Osteocyte (in vitro differentiated cells): ENCODE results near the gene VIPR2. TPM values are rescaled to one million over a fixed set of nuclear protein-coding genes. Genes with fewer than 3 reads are reported as not detected.

Source experiments
- DNase-seq: peaks from one replicate; pipeline ENCODE4 v3.0.0; 2021; ENCODE audit warnings: mixed read lengths; ENCODE audit not compliant: unreplicated experiment; ENCODE audit errors: extremely low spot score
- H3K27ac Mint-ChIP-seq: one replicate; pipeline ENCODE4 v1.8.0; 2021; ENCODE audit warnings: mild to moderate bottlenecking, mixed read lengths; ENCODE audit not compliant: unreplicated experiment
- H3K27me3 Mint-ChIP-seq: one replicate; pipeline ENCODE4 v1.8.0; 2021; ENCODE audit warnings: mixed read lengths; ENCODE audit not compliant: unreplicated experiment
- H3K36me3 Mint-ChIP-seq: one replicate; pipeline ENCODE4 v1.8.0; 2021; ENCODE audit warnings: mixed read lengths; ENCODE audit not compliant: unreplicated experiment
- H3K4me1 Mint-ChIP-seq: one replicate; pipeline ENCODE4 v1.8.0; 2021; ENCODE audit warnings: mixed read lengths; ENCODE audit not compliant: unreplicated experiment
- H3K4me3 Mint-ChIP-seq: one replicate; pipeline ENCODE4 v1.8.0; 2021; ENCODE audit warnings: mild to moderate bottlenecking, moderate library complexity, mixed read lengths; ENCODE audit not compliant: unreplicated experiment
- H3K9me3 Mint-ChIP-seq: one replicate; pipeline ENCODE4 v1.8.0; 2021; ENCODE audit warnings: mixed read lengths; ENCODE audit not compliant: unreplicated experiment
- total RNA-seq: library from RNA; stranded (reverse); gene quantifications from 2 replicates; pipeline ENCODE4 v1.2.1, GENCODE V29; 2021
- TF ChIP-seq, protein P1 (sequence below): fragments of 200-600 bp; sonication (generic); IDR thresholded peaks from 2 replicates; pipeline ENCODE4 v1.5.0; 2021; ENCODE audit warnings: antibody characterized with exemption, mild to moderate bottlenecking, moderate library complexity

Gene VIPR2
- total RNA-seq, 1 donor from 2014 or later: 0.19 TPM

GRCh38 chr7:159098424-159098786 lies 46.3 kb downstream of the VIPR2 start:
- Mint-ChIP-seq H3K4me3 (no peak overlapping the region), H3K36me3 (no peaks in the 10 kb centered on the region), H3K27ac (no peak overlapping the region), H3K9me3 (peaks cover 5% of the 10 kb centered on the region), H3K4me1 (no peaks in the 10 kb centered on the region), H3K27me3 (no peaks in the 10 kb centered on the region)
- no peak for DNase-seq
- TF ChIP-seq, protein P1, sequence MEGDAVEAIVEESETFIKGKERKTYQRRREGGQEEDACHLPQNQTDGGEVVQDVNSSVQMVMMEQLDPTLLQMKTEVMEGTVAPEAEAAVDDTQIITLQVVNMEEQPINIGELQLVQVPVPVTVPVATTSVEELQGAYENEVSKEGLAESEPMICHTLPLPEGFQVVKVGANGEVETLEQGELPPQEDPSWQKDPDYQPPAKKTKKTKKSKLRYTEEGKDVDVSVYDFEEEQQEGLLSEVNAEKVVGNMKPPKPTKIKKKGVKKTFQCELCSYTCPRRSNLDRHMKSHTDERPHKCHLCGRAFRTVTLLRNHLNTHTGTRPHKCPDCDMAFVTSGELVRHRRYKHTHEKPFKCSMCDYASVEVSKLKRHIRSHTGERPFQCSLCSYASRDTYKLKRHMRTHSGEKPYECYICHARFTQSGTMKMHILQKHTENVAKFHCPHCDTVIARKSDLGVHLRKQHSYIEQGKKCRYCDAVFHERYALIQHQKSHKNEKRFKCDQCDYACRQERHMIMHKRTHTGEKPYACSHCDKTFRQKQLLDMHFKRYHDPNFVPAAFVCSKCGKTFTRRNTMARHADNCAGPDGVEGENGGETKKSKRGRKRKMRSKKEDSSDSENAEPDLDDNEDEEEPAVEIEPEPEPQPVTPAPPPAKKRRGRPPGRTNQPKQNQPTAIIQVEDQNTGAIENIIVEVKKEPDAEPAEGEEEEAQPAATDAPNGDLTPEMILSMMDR: no peak

GRCh38 chr7:159097661-159098423 lies 46.8 kb downstream of the VIPR2 start:
- peak; percentile 81 for DNase-seq
- no peaks in the 10 kb centered on the region for H3K4me1 Mint-ChIP-seq

DNA sequence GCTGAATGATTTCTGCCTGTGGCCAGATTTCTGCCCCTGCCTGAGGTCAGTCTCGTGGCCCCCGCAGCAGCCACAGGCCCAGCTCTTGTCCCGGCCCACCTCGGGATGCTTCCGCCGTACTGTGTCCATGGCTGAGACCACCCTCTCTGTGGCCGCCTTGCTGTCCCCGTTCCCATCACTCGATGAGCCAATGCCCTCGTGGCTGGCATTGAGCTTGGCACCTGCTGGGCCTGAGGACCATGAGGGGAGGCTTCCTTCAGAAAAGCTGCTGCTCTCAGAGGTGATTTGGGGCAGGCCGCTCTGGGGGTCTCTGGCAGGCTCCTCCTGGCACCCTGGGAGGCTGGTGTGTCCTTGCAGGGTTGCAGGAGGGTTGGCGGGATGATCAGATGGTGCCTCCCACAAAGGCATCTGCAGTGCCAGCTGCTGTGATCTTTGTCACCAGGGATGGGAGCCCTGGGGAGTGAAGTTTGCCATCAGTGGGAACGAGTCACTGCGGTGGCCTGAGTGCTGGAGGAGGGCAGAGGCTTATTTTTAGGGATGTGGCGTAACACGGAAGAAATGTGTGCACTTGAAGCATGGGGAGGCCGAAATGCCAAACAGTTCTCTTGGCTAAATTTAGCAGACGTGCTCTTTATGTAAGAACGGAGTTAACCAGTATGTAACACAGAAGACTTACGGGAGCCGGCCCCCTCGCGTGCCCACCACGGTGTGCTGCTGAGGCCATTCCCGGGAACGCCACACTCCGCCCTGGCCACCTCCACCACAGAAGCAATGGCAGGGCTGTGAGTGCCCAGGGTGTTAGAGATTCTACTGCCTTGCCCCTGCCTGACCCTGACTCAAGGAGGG lies 47.7 kb downstream of the VIPR2 start:
- H3K9me3 Mint-ChIP-seq: peaks cover 2% of the 10 kb centered on the region
- no peaks in the 10 kb centered on the region for H3K27me3 Mint-ChIP-seq
- no peak overlapping the region for H3K27ac Mint-ChIP-seq

More at GRCh38 chr7:159097661-159098423, 46.8 kb downstream of the VIPR2 start:
- Mint-ChIP-seq H3K9me3 (peaks cover 5% of the 10 kb centered on the region), H3K27ac (no peak overlapping the region), H3K36me3 (no peaks in the 10 kb centered on the region), H3K4me3 (no peak overlapping the region), H3K27me3 (no peaks in the 10 kb centered on the region)
- TF ChIP-seq, protein P1: no peak

GRCh38 chr7:159095979-159096411 lies 48.7 kb downstream of the VIPR2 start:
- no peaks in the 10 kb centered on the region for H3K4me1 Mint-ChIP-seq
- H3K9me3 Mint-ChIP-seq: no peaks in the 10 kb centered on the region
- H3K27me3 Mint-ChIP-seq: no peaks in the 10 kb centered on the region
- H3K27ac Mint-ChIP-seq: no peak overlapping the region
- H3K4me3 Mint-ChIP-seq: no peak overlapping the region
- TF ChIP-seq, protein P1: no peak
- DNase-seq: peak; percentile 81
- H3K36me3 Mint-ChIP-seq: no peaks in the 10 kb centered on the region

More for the DNA sequence above, 47.7 kb downstream of the VIPR2 start:
- peak; percentile 72 for DNase-seq
- Mint-ChIP-seq H3K4me1 (no peaks in the 10 kb centered on the region), H3K4me3 (no peak overlapping the region), H3K36me3 (no peaks in the 10 kb centered on the region)
- TF ChIP-seq, protein P1: no peak
